Osteoblast (primary cell): ENCODE data around the gene MTA2. TPM values are rescaled to one million over a fixed set of nuclear protein-coding genes. Genes with fewer than 3 reads are reported as not detected.

Source experiments
- DNase-seq: peaks from one replicate; pipeline ENCODE4 v3.0.0; 2011; ENCODE audit warnings: low spot score, mixed read lengths; ENCODE audit not compliant: insufficient read length; ENCODE audit errors: missing footprints
- H2AFZ ChIP-seq: 2 replicates; pipeline ENCODE4 v1.6.0; 2011; ENCODE audit warnings: mild to moderate bottlenecking, low read length
- H3K27ac ChIP-seq: 2 replicates; pipeline ENCODE4 v1.5.1; 2011; ENCODE audit warnings: mild to moderate bottlenecking, low read depth, low read length, moderate library complexity
- H3K27me3 ChIP-seq: 2 replicates; pipeline ENCODE4 v1.6.0; 2012; ENCODE audit warnings: mild to moderate bottlenecking, control low read depth, inconsistent platforms, low read length, moderate library complexity; ENCODE audit not compliant: insufficient read depth
- H3K36me3 ChIP-seq: 2 replicates; pipeline ENCODE4 v1.5.1; 2011; ENCODE audit warnings: mild to moderate bottlenecking, low read length, control low read depth, moderate library complexity; ENCODE audit not compliant: insufficient read depth
- H3K4me1 ChIP-seq: 2 replicates; pipeline ENCODE4 v1.5.1; 2011; ENCODE audit warnings: mild to moderate bottlenecking, low read length, control low read depth, moderate library complexity; ENCODE audit not compliant: insufficient read depth
- H3K4me2 ChIP-seq: 2 replicates; pipeline ENCODE4 v1.6.0; 2011; ENCODE audit warnings: mild to moderate bottlenecking, low read length; ENCODE audit not compliant: insufficient read depth
- H3K4me3 ChIP-seq: fragments of 200-600 bp; sonication (generic); 3 replicates; pipeline ENCODE4 v1.5.1; 2012; ENCODE audit warnings: mild to moderate bottlenecking, low read length, inconsistent platforms; ENCODE audit not compliant: insufficient read depth
- H3K79me2 ChIP-seq: 2 replicates; pipeline ENCODE4 v1.6.0; 2012; ENCODE audit warnings: mild to moderate bottlenecking, low read length, control low read depth, inconsistent platforms; ENCODE audit not compliant: insufficient read depth
- H3K9me3 ChIP-seq: 2 replicates; pipeline ENCODE4 v1.5.1; 2011; ENCODE audit warnings: low read depth, low read length, control low read depth
- H4K20me1 ChIP-seq: 2 replicates; pipeline ENCODE4 v1.6.0; 2012; ENCODE audit warnings: mild to moderate bottlenecking, low read length, control low read depth; ENCODE audit not compliant: insufficient read depth
- CTCF ChIP-seq: IDR thresholded peaks from 2 replicates; pipeline ENCODE4 v1.5.1; 2011; ENCODE audit warnings: mild to moderate bottlenecking, low read depth, low read length, moderate library complexity; ENCODE audit errors: extremely low read depth
- total RNA-seq: library from RNA; depleted of rRNA; stranded (reverse); fragments of >200 nt; gene quantifications from 2 replicates; pipeline ENCODE4 v1.2.3, GENCODE V29; 2012

Gene MTA2
- total RNA-seq, 1 donor, result 102 TPM

DNA sequence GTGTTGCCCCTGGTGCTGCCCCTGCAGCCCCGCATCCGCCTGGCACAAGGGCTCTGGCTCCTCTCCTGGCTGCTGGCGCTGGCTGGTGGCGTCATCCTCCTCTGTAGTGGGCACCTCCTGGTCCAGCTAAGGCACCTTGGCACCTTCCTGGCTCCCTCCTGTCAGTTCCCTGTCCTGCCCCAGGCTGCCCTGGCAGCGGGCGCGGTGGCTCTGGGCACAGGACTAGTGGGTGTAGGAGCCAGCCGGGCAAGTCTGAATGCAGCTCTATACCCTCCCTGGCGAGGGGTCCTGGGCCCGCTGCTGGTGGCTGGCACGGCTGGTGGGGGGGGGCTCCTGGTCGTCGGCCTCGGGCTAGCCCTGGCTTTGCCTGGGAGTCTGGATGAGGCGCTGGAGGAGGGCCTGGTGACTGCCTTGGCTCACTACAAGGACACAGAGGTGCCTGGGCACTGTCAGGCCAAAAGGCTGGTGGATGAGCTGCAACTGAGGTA lies 11.7 kb upstream of the MTA2 start:
- Histone ChIP-seq H3K79me2 (peaks cover 11% of the 10 kb centered on the region), H4K20me1 (peaks cover 2% of the 10 kb centered on the region), H3K27ac (peak overlapping the region; percentile 45), H3K4me1 (peaks cover 11% of the 10 kb centered on the region), H2AFZ (peak overlapping the region; percentile 51), H3K9me3 (no peaks in the 10 kb centered on the region), H3K27me3 (no peaks in the 10 kb centered on the region), H3K4me3 (peak overlapping the region; percentile 92), H3K36me3 (peaks cover 29% of the 10 kb centered on the region), H3K4me2 (peak overlapping the region; percentile 98)
- peak; percentile 85 for DNase-seq
- TF ChIP-seq CTCF, result no peak

DNA sequence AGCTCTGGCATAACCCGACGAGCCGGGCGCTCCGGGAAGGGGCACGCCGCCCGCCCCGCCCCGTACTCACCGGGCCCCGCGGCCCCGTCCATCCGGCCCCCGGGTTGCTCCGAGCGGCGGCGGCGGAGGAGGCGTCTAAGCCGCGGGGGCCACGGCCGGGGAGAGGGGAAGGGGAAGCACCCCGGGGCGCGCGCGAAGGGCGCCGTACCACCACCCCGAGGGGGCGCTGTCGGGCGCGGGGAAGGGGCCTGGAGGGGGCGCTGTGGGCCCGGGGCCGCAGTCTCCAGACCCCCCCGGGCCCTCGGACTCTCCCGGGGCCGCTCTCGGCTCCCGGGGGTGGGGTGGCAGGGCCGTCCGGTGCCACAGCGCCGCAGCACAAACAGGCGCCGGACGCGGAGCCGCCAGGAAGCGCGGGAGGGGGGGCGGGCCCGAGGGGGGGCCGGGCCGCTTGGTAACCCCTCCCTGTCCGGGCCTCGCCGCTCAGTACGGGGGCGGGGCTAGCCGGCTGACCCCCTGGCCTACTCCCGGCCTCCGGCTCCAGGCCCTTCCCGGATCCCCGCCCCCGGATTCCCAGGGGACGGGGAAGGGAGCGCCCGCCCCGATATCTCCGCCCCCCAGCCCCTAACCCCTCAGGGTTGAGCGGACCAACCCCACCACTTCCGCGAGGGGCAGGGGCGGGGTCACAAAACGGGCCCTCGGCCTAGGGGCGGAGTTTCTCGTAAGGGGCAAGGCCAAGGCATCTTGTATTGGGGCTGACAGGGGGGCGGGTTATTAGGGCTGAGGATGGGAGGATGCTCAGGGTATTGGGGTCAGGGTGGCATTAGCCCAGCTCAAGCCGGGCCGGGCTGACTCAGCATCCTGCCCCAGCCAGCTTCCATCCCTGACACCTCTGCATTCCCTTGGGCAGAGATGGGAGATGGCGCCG lies 11.0 kb upstream of the MTA2 start, which contains the start of the genes EML3 and ROM1:
Gene EML3 (minus strand): TSS at position 410 of the 925 bp plus-strand sequence. CDS start 318 bp downstream, at position 92.
Gene ROM1 (plus strand): TSS at position 892 of the 925 bp plus-strand sequence. CDS start 25 bp downstream, at position 917.
- Histone ChIP-seq H3K4me2 (peak within 1 kb of the TSS; percentile 98), H3K27ac (peak within 1 kb of the TSS; percentile 83), H3K4me3 (peak within 1 kb of the TSS; percentile 92), H3K79me2 (peaks cover 11% of the 10 kb centered on the region), H4K20me1 (peaks cover 2% of the 10 kb centered on the region), H3K36me3 (peaks cover 32% of the 10 kb centered on the region), H3K9me3 (no peaks in the 10 kb centered on the region), H3K4me1 (peaks cover 11% of the 10 kb centered on the region), H2AFZ (peak within 1 kb of the TSS; percentile 94), H3K27me3 (no peaks in the 10 kb centered on the region)
- TF ChIP-seq CTCF, result peak; percentile 55
- peak; percentile 99 for DNase-seq

DNA sequence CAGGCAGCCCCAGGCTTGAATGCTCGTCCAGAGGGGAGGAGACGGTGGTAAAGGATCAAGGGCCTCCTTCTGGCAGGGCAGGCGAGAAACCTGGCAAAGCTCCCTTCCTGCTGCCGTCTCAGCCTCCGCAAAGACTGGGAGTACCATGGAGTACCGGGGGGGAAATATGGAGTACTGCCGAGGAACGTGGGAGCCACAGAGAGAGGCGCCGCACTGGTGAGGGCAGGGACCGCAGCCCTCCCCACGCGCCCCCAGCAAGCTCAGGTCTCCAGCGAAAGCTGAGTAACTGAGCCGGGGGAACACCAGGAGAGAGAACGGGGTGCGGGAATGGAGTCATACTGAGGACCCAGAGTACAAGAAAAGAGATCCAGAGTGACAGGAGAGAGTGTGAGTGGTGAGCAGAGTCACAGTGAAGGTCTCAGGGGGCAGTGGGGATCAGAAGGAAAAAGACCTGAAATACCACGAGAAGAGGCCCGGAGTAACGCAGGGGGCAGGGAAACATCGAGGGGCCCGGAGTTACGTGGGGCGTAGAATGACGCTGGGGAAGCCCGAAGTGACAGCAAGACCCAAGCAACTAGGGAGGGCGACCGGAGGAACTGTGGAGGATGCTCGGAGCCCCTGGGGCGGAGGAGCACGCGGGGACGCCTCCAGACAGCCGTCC lies 10.2 kb upstream of the MTA2 start:
- peaks cover 11% of the 10 kb centered on the region for H3K79me2 ChIP-seq
- H3K4me1 ChIP-seq, result peaks cover 11% of the 10 kb centered on the region
- H3K4me3 ChIP-seq, result peak overlapping the region; percentile 92
- no peaks in the 10 kb centered on the region for H3K27me3 ChIP-seq
- H3K4me2 ChIP-seq, result peak overlapping the region; percentile 98
- H3K36me3 ChIP-seq, result peaks cover 32% of the 10 kb centered on the region
- H4K20me1 ChIP-seq, result peaks cover 2% of the 10 kb centered on the region
- peak overlapping the region; percentile 94 for H2AFZ ChIP-seq
- no peak for TF ChIP-seq CTCF
- H3K27ac ChIP-seq, result peak overlapping the region; percentile 83
- peak; percentile 96 for DNase-seq
- no peaks in the 10 kb centered on the region for H3K9me3 ChIP-seq
